ENCODE data around the gene ZNF536.

GRCh38 chr19:30492586-30493270, 120.5 kb downstream of the ZNF536 start:
- TF ChIP-seq POLR2A (IDR thresholded peaks at IDR 0.05) (no peak), CTCF (IDR thresholded peaks at IDR 0.05) (no peak)
